HG02678 (cell line): ENCODE measurements around the gene FAM193A.
"Not testable (repeated sequence)": the region's sequence is repeated elsewhere in the genome, so short reads cannot be mapped to it uniquely, and the experiment has no call there.

Experiments
- ATAC-seq: cut with Tn5 transposase; IDR thresholded peaks from one replicate; pipeline ENCODE4 v1.9.1; 2021; ENCODE audit warnings: mild to moderate bottlenecking, moderate library complexity; ENCODE audit not compliant: unreplicated experiment

FAM193A gene

GRCh38 chr4:2514193-2514592, 22.3 kb upstream of the FAM193A start:
- not testable (repeated sequence) for ATAC-seq

- not testable (repeated sequence) for ATAC-seq
Observed at GRCh38 chr4:2514944-2515343, 21.5 kb upstream of the FAM193A start.

DNA sequence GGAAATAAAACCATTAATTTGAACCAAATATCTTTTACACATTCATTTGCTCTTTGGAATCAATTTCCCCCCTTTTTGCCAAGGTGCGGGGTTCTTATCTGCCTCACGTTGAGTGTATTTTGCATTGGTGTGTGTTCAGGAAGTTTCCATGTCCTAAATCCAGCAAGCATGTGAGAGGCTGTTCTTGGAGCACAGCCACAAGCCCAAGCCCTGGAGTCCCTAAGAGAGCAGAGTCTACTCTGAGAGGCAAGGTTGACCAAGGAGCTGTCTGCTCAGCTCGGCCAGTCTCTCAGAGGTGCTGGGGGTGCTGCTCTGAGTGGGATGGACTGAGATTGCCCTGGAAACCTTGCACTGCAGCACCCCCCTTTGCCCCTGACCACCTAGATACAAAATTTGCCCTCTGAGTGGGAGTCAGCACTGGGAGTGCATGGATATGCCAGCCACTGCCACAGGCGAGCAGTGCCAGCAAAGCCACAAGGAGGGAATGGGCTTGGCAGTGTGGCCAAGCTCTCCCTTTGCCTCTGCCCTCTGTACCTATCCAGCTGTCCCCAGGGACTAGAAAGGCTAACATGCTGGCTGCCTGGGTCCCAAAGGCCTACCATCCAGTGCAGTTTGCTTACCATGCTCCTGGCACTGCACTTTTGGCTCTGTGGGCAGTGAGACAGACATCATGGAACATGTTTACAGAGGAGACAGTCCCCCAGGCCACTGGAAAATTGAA, 20.5 kb upstream of the FAM193A start:
- no peak for ATAC-seq

DNA sequence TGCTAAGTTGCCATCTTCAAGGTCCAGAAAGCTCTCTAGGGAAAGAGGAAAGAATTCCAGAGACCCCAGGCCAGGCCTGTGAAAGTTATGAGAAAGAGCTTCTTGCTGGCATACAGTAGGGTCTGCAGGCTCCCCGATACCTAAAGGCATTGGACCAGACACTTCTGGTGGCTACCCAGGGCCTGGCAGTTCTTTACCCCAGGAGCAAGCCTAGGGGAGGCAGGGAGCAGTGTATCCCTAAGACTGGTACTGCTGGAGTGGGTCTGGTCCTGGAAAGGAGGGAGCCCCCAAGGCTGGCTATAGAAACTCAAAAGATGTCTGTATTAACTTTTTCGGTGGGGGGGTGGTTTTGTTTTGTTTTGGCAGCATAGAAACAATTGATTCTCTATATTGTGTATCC, 19.8 kb upstream of the FAM193A start:
- ATAC-seq: no peak

DNA sequence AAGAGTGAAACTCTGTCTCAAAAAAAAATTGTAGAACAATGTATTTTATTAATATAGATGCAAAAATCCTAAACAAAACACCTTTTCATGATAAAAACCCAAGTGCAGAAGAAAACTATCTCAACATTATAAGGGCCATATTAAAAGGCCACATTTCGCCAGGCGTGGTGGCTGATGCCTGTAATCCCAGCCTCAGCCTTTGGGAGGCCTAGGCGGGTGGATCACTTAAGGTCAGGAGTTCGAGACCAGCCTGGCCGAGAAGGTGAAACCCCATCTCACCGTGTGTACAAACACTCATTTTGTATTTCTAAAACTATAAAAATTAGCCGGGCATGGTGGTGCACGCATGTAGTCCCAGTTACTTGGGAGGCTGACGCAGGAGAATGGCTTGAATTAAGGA, 9.9 kb upstream of the FAM193A start:
- ATAC-seq: no peak

- no peak for ATAC-seq
Observed at GRCh38 chr4:2534904-2535375, 1.5 kb upstream of the FAM193A start.

DNA sequence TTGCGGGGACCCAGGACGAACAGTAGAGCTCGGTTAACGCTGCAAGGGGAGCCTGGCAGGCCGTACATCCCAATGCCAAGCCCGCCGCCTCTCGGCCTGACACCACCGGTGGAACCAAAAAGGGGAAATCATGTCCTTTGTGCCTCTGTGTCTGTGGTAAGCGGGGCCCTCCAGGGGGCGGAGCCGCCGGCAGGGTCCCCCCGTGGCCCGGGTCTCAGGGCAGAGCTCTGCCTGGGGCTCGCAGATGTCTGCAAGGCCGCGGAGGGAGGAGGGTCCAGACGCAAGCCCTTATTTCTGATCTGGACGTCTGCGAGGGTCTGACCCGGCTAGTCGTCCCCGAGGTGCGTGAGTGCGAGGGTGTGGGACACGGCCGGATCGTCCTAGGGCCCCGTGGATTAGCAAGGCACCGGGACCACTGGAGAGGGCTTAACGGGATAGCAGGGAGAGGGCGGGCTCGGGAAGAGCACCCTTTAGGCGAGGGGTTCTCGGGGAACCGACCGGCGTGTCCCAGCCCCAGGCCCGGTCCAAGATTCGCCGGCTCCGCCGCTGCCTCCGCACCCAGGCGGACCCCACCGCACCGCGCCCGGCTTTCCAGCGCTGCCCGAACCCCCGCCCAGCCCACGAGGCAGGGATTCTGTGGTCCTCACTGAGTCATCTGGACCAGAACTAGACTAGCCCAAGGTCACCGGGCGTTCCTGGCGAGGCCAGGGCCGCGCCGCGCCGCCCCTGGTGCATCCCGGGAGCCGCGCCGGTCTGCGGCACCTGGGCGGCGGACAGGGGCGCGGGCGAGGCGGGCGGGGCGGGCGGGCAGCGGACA, 863 bp upstream of the FAM193A start:
- ATAC-seq: peak; percentile 7

- ATAC-seq: peak; percentile 21
Observed at GRCh38 chr4:2537011-2537830, 774 bp downstream of the FAM193A start.

- not testable (repeated sequence) for ATAC-seq
Observed at GRCh38 chr4:2543580-2544191, 7.2 kb downstream of the FAM193A start.

- no peak for ATAC-seq
Observed at GRCh38 chr4:2545321-2546013, 9.0 kb downstream of the FAM193A start.

DNA sequence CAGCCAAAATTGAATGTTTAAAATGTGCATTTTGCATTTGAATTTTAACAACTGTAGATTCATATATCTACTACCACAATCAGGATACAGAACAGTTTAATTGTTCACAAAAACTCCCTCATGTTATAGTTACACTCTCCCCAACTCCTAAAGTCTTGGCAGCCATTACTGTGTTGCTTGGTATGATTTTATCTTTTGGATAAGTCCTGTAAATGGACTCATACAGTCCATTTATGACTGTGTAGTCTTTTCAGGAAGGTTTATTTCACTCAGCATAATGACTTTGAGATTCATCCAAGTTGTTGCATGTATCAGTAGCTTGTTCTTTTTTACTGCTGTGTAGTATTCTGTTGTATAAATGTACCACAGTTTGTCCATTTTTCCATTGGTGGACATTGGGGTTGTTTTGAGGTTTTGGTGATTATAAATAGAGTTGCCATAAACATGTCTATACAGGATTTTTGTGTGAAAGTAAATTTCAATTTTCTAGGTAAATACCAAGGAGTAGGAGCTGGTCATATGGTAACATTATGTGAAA, 9.9 kb downstream of the FAM193A start:
- no peak for ATAC-seq

DNA sequence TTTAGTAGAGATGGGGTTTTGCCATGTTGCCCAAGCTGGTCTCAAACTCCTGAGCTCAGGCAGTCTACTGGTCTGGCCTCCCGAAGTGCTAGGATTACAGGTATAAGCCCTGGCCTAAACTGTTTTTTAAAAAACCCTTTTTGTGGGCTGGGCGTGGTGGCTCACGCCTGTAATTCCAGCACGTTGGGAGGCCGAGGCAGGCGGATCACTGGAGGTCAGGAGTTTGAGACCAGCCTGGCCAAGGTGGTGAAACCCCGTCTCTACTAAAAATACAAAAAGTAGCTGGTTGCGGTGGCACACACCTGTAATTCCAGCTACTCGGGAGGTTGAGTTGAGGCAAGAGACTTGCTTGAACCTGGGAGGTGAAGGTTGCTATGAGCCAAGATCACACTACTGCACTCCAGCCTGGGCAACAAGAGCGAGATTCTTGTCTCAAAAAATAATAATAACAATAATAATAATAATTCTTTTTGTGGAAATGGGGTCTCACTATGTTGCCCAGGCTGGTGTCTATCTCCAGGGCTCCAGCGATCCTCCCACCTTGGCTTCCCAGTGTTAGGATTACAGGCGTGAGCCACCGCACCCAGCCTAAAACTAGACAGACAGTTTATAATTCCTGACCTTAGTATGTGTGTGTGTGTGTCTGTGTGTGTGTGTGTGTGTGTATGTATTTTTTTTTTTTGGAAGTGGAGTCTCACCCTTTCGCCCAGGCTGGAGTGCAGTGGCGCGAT, 10.7 kb downstream of the FAM193A start:
- ATAC-seq: not testable (repeated sequence)

GRCh38 chr4:2551118-2551517, 14.7 kb downstream of the FAM193A start:
- no peak for ATAC-seq

DNA sequence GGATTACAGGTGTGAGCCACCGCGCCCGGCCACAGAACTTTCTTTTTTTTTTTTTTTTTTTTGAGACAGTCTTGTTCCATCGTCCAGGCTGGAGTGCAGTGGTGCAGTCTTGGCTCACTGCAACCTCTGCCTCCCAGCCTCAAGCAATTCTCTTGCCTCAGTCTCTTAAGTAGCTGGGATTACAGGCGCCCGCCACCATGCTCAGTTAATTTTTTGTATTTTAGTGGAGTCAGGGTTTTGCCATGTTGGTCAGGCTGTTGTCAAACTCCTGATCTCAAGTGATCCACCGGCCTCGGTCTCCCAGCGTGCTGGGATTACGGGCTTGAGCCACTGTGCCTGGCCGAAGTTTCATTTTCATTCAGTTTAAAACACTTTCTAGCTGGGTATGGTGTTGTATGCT, 16.4 kb downstream of the FAM193A start:
- no peak for ATAC-seq

DNA sequence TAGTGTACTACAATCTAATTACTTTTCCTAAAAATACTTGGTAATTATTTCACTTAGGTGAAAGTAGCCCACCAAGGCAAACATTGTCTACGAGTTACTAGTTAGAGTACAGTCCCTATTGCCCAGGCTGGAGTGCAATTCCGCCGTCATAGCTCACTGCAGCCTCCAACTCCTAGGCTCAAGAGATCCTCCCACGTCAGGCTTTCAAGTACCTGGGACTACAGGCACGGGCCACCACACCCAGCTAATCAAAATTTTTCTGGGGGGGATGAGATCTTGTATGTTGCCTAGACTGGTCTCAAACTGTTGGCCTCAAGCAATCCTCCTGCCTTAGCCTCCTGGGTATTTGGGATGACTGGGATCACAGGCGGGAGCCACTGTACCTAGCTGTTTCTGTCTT, 21.9 kb downstream of the FAM193A start:
- no peak for ATAC-seq

DNA sequence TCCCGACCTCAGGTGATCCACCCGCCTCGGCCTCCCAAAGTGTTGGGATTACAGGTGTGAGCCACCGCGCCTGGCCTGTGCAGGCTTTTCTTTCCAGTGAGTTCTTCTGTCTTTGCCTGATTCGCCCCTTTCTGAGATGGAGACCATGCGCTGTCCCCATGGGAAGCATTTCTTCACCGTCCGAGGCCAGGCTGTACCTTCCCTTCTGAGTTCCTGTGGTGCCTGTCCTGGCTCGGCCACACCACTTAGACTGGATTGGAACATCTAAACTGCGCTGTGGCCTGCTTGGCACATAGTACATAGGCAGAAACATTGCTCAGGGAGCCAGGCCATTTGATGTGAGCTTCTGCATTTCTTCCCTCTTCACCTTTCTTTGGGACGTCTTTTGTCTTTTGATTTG, 23.7 kb downstream of the FAM193A start:
- ATAC-seq: no peak

- no peak for ATAC-seq
Observed at GRCh38 chr4:2565533-2565932, 29.1 kb downstream of the FAM193A start.

DNA sequence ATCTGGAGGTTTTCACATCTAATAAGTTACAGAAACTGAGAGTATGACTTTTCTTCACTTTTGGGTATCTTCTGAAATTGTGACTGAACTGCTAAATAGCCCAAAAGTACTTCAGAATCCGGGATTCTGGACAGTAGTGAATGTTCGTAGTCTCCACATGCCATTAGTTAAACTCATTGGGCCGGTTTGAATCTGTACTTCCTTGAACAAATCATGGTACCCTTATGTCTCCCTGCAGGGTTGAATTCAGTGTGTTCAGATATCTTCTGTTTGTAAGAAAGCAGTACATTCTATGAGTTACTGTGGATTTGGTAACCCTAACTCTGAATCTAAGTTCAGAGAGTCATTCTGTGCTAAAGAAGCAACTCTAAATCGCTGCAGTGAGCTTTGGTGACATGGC, 33.6 kb downstream of the FAM193A start:
- ATAC-seq: no peak

DNA sequence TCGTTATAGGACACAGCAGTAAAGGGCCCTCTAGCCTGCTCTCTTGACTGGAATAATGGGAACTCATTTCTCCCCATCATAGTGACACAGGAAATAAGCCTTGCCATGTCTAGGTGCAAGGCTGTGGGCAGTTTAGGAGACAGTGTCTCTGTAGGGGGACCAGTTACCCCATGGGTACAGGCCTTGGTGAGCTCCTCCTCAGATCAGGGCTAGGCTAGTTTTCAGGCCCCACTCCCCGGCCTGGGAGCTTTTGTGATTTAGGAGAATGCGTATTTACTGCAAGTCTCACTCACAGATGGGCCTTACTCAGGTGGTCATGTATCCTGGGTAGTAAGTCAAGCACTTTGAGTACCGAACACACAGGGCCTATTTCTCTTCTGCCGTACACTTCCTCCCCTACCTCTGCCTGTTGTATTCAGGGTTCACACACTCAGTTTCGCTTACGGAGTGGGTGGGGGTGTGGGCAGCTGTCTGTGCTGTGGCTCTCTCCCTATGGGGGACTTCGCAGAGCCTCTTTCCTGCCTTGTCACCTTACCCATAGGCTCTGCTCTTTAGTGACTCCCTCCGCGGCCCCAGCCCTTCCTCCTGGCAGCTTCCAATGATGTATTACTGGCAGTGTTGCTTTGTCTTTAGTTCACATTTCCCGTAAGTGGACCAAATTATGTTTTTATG, 34.2 kb downstream of the FAM193A start:
- peak; percentile 93 for ATAC-seq
